Mucosa of descending colon (tissue), 3 donors: Measurements from ENCODE around the gene PNKD. TPM values are rescaled to one million over a fixed set of nuclear protein-coding genes. Genes with fewer than 3 reads are reported as not detected.
A peak's percentile ranks its signal among the peaks of the same experiment; 100 is the strongest.

ENCODE experiments used
- ATAC-seq: fragments of 200-7000 bp; cut with Tn5 transposase; one replicate; pipeline ENCODE4 v1.9.1; 2020; ENCODE audit warnings: mild to moderate bottlenecking, moderate library complexity
- DNase-seq, 3 donors: peaks; one replicate each; pipeline ENCODE4 v3.0.0-alpha.2; 2020
- H3K36me3 ChIP-seq: fragments of 200-600 bp; one replicate; pipeline ENCODE4 v1.8.0; 2021; ENCODE audit warnings: low read depth, mild to moderate bottlenecking
- H3K4me1 ChIP-seq: fragments of 200-600 bp; one replicate; pipeline ENCODE4 v1.8.0; 2021; ENCODE audit warnings: low read depth, mild to moderate bottlenecking
- H3K4me3 ChIP-seq: fragments of 200-600 bp; one replicate; pipeline ENCODE4 v1.8.0; 2021; ENCODE audit warnings: mild to moderate bottlenecking
- H3K9me3 ChIP-seq: fragments of 200-600 bp; one replicate; pipeline ENCODE4 v1.8.0; 2021; ENCODE audit warnings: mild to moderate bottlenecking
- intact Hi-C, 2 donors: fragments of 100-400 bp; cut with DNase I in 1 of 2; cut with micrococcal nuclease in 1 of 2; formaldehyde crosslinking; loops; one replicate each; pipeline versions ENCODE4 v1.11.0 to v1.11.1; 2022; cut with DNase I, micrococcal nuclease
- total RNA-seq, 3 donors: library from RNA; stranded (reverse); fragmentation: NEBNext Ultra II Directional in 2 of 3; extraction: Animal tissue kit (Norgen Biotek cat#: 25700) in 2 of 3; gene quantifications; one replicate each; pipeline versions ENCODE4 v1.2.1 to v1.2.4, GENCODE V29; 2021 to 2023
- TF ChIP-seq, protein P1 (sequence below): fragments of 200-600 bp; IDR thresholded peaks from one replicate; pipeline ENCODE4 v1.8.0; 2022; ENCODE audit warnings: antibody characterized with exemption, mild to moderate bottlenecking
- donor health status: DM: no; HTN: no; CAD: no; lungs with moderate emphysema.
- donor health status: DM: no; HTN: no; CAD: no.
- donor health status: DM: no; HTN: yes; CAD: no.

The PNKD gene
- total RNA-seq, 3 donors from 2014 or later, result 77.1 to 101 (median 92.1) TPM

DNA sequence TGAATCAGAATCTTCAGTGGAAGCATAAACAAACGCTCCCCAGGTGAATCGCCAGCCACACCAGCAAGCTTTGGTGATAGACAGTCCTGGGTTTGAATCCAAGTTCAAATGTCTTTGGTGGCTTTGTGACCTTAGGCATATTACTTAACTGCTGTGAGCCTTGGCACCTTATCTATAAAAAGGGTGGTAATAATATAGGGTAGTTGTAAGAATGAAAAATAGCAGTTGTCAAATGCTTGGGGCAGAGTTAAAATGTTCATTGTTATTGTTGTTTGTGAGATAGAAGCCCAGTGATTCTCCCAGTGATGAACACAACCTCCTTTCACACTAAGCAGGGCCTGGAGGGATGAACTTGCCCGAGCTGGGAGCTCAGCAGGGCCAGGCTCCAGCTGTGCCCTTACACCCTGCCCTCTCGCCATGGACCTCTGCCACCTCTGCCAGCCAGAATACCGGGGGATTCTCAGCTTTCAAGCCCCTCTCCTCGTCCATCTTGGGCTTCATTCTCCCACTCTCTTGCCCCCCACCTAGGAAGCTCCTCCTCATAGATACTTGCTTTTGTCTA is 28.1 kb downstream of the PNKD start:
- Histone ChIP-seq H3K9me3 (no peaks in the 10 kb centered on the region), H3K4me1 (peaks cover 17% of the 10 kb centered on the region), H3K36me3 (no peaks in the 10 kb centered on the region), H3K4me3 (no peak overlapping the region)
- intact Hi-C loops, result no loop called here
- ATAC-seq (no peak), DNase-seq (no peak)
- TF ChIP-seq, protein P1, sequence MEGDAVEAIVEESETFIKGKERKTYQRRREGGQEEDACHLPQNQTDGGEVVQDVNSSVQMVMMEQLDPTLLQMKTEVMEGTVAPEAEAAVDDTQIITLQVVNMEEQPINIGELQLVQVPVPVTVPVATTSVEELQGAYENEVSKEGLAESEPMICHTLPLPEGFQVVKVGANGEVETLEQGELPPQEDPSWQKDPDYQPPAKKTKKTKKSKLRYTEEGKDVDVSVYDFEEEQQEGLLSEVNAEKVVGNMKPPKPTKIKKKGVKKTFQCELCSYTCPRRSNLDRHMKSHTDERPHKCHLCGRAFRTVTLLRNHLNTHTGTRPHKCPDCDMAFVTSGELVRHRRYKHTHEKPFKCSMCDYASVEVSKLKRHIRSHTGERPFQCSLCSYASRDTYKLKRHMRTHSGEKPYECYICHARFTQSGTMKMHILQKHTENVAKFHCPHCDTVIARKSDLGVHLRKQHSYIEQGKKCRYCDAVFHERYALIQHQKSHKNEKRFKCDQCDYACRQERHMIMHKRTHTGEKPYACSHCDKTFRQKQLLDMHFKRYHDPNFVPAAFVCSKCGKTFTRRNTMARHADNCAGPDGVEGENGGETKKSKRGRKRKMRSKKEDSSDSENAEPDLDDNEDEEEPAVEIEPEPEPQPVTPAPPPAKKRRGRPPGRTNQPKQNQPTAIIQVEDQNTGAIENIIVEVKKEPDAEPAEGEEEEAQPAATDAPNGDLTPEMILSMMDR, result no peak

DNA sequence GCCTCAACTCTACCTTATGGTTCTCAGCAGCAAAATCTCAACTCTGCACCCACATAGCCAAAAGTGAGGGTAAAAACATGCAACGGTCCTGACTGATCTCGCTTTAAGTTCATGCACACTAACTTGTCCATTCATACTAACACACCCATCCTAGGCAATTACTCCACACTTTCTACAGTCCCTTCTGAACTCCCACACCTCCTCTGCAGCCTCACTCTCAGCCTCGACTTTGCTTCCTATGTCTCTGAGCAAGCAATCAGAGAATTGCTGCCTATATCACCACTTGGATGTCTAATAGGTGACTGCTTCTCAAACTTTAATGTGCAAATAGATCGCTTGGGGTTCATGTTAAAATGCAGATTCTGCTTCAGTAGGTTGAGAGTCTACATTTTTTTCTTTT is 29.8 kb downstream of the PNKD start:
- Histone ChIP-seq H3K4me1 (no peaks in the 10 kb centered on the region), H3K9me3 (no peaks in the 10 kb centered on the region), H3K4me3 (no peak overlapping the region), H3K36me3 (no peaks in the 10 kb centered on the region)
- ATAC-seq (no peak), DNase-seq (no peak)
- TF ChIP-seq, protein P1, result no peak
- intact Hi-C loops, result loop anchor here in 1 of 2 donors (10.0 kb wide), 1 partner anchor 55 kb away; the partner anchor contains the start of gene CATIP

DNA sequence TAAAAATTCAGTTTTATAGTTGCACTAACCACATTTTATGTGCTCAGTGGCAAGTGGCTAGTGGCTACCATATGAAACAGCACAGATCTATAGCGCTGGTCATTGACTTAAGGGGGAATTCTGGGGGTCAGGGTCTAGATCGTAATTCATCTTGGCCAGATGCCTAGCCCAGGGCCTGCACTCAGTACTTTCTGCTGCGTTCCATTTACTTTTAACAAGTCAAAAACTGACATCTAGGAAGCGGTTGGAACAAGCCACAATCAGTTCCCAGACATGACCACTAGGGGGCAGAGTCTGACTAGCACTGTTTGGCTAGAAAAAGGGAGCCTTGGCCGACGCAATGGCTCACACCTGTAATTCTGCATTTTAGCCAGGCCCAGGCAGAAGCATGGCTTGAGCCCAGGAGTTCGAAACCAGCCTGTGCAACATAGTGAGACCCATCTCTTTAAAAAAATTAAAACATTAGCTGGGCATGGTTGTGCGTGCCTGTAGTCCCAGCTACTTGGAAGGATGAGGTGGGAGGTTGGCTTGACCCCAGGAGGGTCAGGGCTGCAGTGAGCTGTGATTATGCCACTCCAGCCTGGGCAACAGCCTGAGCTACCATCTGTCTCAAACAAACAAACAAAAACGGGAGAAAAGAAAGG is 31.0 kb downstream of the PNKD start:
- ATAC-seq, result peak; percentile 98
- Histone ChIP-seq H3K4me3 (no peak overlapping the region), H3K36me3 (no peaks in the 10 kb centered on the region), H3K9me3 (no peaks in the 10 kb centered on the region), H3K4me1 (no peaks in the 10 kb centered on the region)
- TF ChIP-seq, protein P1, result peak; percentile 97
- DNase-seq, result peak in 2 of 3 donors; percentile 79 to 94
- intact Hi-C loops, result loop anchor here in 1 of 2 donors (10.0 kb wide), 1 partner anchor 54 kb away; the partner anchor contains the start of gene CATIP

DNA sequence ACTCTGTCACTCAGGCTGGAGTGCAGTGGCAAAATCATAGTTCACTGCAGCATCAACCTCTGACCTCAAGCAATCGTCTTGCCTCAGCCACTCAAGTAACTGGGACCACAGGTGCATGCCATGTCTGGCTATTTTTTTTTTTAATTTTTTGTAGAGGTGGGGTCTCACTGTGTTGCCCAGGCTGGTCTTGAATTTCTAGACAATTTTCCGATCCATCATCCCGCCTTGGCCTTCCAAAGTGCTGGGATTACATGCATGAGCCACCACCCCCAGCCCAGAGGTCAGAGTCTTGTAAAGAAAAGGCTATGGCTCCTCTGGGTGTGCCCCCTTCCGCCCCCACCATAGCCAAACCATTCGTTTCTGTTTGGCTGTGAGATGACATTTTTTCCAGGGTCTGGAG is 35.1 kb downstream of the PNKD start:
- peaks cover 3% of the 10 kb centered on the region for H3K4me1 ChIP-seq
- ATAC-seq (no peak), DNase-seq (no peak)
- no peaks in the 10 kb centered on the region for H3K36me3 ChIP-seq
- TF ChIP-seq, protein P1, result no peak
- intact Hi-C loops, result loop anchor here in 1 of 2 donors (10.0 kb wide), 1 partner anchor 49 kb away; the partner anchor contains the start of gene CATIP
- no peaks in the 10 kb centered on the region for H3K9me3 ChIP-seq
- no peak overlapping the region for H3K4me3 ChIP-seq

DNA sequence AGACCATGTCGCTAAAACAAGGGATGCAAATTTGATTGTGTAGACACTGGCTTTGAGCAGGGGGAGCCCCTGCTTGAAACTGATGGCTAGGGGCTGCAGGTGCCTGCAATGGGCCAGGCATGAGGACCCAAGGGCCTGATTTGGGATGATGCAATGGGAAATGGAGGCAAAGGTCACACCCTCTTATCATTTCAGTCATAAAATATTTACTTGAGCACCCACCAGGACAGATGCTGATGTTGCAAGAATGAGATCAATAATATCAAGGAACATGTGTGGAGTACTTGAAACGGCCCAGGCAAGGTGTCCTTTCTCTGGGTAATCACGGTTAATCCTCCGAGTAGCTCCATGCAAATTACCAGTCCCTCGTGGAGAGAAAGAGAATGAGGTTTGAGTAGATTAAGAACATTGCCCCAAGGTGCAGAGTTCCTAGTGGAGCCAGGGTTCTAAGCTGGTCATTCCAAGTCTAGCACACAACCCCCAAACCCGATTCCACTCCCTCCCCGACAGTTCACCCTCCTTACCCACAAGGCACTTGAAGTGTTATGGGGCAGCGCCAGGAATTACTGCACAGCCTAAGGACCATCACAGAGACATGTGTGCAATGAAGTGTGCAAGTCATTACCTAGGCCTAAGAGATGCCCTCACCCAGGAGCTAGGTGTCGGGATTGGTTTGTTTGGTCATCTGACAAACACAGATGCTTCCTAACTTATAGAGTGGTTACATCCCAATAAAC is 36.0 kb downstream of the PNKD start:
- Histone ChIP-seq H3K4me1 (peaks cover 3% of the 10 kb centered on the region), H3K36me3 (no peaks in the 10 kb centered on the region), H3K4me3 (no peak overlapping the region), H3K9me3 (no peaks in the 10 kb centered on the region)
- no peak for DNase-seq
- TF ChIP-seq, protein P1, result no peak
- intact Hi-C loops, result loop anchor here in 1 of 2 donors (10.0 kb wide), 1 partner anchor 48 kb away; the partner anchor contains the start of gene CATIP
- no peak for ATAC-seq
